ENCODE data around the gene ABCB9. TPM values are rescaled to one million over a fixed set of nuclear protein-coding genes. Genes with fewer than 3 reads are reported as not detected.

The ABCB9 gene
- total RNA-seq, 1 donor from 2014 or later = 19.6 TPM

- TF ChIP-seq CTCF (IDR thresholded peaks at IDR 0.05) = no peak
- intact Hi-C loops (cut with DNase I) = no loop called here
- peaks cover 19% of the 10 kb centered on the region in 2 donors for H3K36me3 ChIP-seq
- no peak overlapping the region for H3K4me3 ChIP-seq
- no peak overlapping the region for H3K27ac ChIP-seq
- no peaks in the 10 kb centered on the region for H3K27me3 ChIP-seq
- DNase-seq (ENCODE audit: low spot score in 2 of 2) = no peak
- no peaks in the 10 kb centered on the region for H3K4me1 ChIP-seq
- no peaks in the 10 kb centered on the region for H3K9me3 ChIP-seq
Observed at GRCh38 chr12:123000578-123000977, 34.3 kb upstream of the ABCB9 start.

- Histone ChIP-seq H3K9me3 (no peaks in the 10 kb centered on the region), H3K4me3 (no peak overlapping the region), H3K36me3 (peaks cover 16 to 17% of the 10 kb centered on the region in 2 donors), H3K4me1 (no peaks in the 10 kb centered on the region), H3K27me3 (no peaks in the 10 kb centered on the region), H3K27ac (no peak overlapping the region)
- no peak for TF ChIP-seq CTCF (IDR thresholded peaks at IDR 0.05)
- intact Hi-C loops (cut with DNase I) = no loop called here
- no peak for DNase-seq (ENCODE audit: low spot score in 2 of 2)
Observed at GRCh38 chr12:122999986-123000420, 33.7 kb upstream of the ABCB9 start.

DNA sequence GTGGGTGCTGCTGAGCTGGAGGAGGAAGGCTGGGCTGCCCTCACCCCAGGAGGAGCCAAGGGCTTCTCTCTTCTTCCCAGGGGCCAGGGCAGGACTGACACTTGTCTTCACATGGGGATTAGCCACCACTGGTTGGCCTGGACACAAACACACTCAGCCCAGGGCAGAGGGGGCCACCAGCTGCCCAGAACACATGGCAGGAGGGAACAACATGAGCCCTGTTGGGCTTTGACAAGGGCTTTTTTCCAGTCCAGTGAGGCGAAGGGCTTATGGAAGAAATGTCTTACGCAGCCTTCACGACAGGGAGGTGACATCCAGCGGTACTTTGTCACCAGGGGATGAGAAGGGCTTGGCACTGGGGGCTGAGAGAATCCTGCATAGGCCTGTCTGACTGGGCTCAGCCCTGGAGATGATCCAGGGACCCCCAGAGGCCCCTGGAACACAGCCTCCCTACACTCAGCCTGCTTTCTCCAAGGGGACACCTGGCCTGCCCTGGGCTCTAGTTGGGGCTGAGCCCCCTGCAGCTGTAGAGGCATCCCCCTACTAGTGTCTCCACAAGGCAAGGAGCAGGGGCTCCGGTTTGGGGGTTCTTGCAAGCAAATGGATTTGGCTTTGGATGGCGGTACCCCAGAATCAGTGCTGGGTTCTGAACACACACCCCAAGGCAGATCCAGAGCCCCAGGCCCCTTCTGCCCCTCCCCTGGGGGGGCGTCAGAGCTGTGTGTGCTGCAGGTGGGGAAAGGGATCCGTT is 33.1 kb upstream of the ABCB9 start:
- no peak for TF ChIP-seq CTCF (IDR thresholded peaks at IDR 0.05)
- no peak for DNase-seq (ENCODE audit: low spot score in 2 of 2)
- intact Hi-C loops (cut with DNase I) = no loop called here

DNA sequence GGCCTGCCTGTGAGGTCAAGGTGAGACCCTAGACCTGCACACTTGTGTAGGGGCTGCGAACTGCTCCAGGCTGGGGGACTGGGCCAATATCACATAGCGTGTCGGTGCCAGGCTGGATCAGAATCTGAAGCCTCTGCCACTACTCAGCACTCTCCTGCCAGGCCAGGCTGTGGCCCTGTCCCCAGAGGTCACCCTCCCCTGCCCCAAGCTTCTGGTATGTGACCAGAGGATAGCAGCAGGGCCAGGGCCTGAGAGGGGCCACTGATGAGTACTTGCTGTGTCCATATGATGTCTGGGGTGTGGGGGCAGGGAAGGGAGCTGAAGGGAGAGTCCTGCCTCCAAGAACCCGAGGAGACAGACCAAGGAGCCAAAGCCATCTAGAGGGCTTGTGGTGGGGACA is 32.1 kb upstream of the ABCB9 start:
- Histone ChIP-seq H3K27me3 (no peaks in the 10 kb centered on the region), H3K27ac (no peak overlapping the region), H3K4me3 (no peak overlapping the region), H3K9me3 (no peaks in the 10 kb centered on the region), H3K36me3 (peaks cover 8 to 9% of the 10 kb centered on the region in 2 donors), H3K4me1 (no peaks in the 10 kb centered on the region)
- no peak for TF ChIP-seq CTCF (IDR thresholded peaks at IDR 0.05)
- intact Hi-C loops (cut with DNase I) = no loop called here
- DNase-seq (ENCODE audit: low spot score in 2 of 2) = no peak

More for the DNA sequence above, 33.1 kb upstream of the ABCB9 start:
- H3K36me3 ChIP-seq = peaks cover 10 to 11% of the 10 kb centered on the region in 2 donors
- H3K4me1 ChIP-seq = no peaks in the 10 kb centered on the region
- no peaks in the 10 kb centered on the region for H3K9me3 ChIP-seq
- H3K27ac ChIP-seq = no peak overlapping the region
- H3K4me3 ChIP-seq = no peak overlapping the region
- no peaks in the 10 kb centered on the region for H3K27me3 ChIP-seq

GRCh38 chr12:122997343-122998250 is 31.3 kb upstream of the ABCB9 start:
- Histone ChIP-seq H3K27ac (no peak overlapping the region), H3K4me1 (no peaks in the 10 kb centered on the region), H3K27me3 (no peaks in the 10 kb centered on the region), H3K9me3 (no peaks in the 10 kb centered on the region), H3K36me3 (peaks cover 8 to 9% of the 10 kb centered on the region in 2 donors), H3K4me3 (no peak overlapping the region)
- intact Hi-C loops (cut with DNase I) = no loop called here
- no peak for DNase-seq (ENCODE audit: low spot score in 2 of 2)
- no peak for TF ChIP-seq CTCF (IDR thresholded peaks at IDR 0.05)
